Activated CD4-positive, alpha-beta T cell treated with anti-CD3 and anti-CD28 coated beads for 36 hours (primary cell): Measurements from ENCODE around the gene LPAR1. TPM values are rescaled to one million over a fixed set of nuclear protein-coding genes. Genes with fewer than 3 reads are reported as not detected.

Experiments
- ATAC-seq: fragments of 200-7000 bp; cut with Tn5 transposase; one replicate; pipeline ENCODE4 v1.10.0; 2021; ENCODE audit warnings: mild to moderate bottlenecking, moderate library complexity
- CTCF ChIA-PET: fragments of 350-600 bp; sonication (Branson Sonifier 250); formaldehyde crosslinking; loops from one replicate; lab custom pipeline; 2021; ENCODE audit warnings: antibody characterized with exemption; lab: Charles Lee
- POLR2A ChIA-PET: fragments of 350-600 bp; sonication (Branson Sonifier 250); formaldehyde crosslinking; loops from one replicate; lab custom pipeline; 2021; ENCODE audit warnings: antibody characterized with exemption, inconsistent platforms; lab: Charles Lee
- DNase-seq: peaks from one replicate; pipeline ENCODE4 v3.0.0-alpha.2; 2020
- H3K27ac Mint-ChIP-seq: one replicate; pipeline ENCODE4 v1.8.0; 2021; ENCODE audit warnings: mixed read lengths
- H3K27me3 Mint-ChIP-seq: one replicate; pipeline ENCODE4 v1.8.0; 2021; ENCODE audit warnings: mixed read lengths
- H3K36me3 Mint-ChIP-seq: one replicate; pipeline ENCODE4 v1.8.0; 2021; ENCODE audit warnings: low read depth, mixed read lengths
- H3K4me1 Mint-ChIP-seq: one replicate; pipeline ENCODE4 v1.8.0; 2021; ENCODE audit warnings: mixed read lengths
- H3K4me3 Mint-ChIP-seq: one replicate; pipeline ENCODE4 v1.8.0; 2021; ENCODE audit warnings: mild to moderate bottlenecking, moderate library complexity, mixed read lengths
- H3K9me3 Mint-ChIP-seq: one replicate; pipeline ENCODE4 v1.8.0; 2021; ENCODE audit warnings: low read depth, mixed read lengths
- intact Hi-C, 2 experiments: fragments of 100-400 bp; cut with DNase I in 1 of 2; cut with micrococcal nuclease in 1 of 2; formaldehyde crosslinking; loops; one replicate each; pipeline versions ENCODE4 v1.14.2 to v1.15.1; 2022 to 2024; cut with DNase I, micrococcal nuclease
- total RNA-seq, 2 experiments: library from RNA; stranded (reverse); gene quantifications; one replicate each; pipeline ENCODE4 v1.2.3, GENCODE V29; 2021

LPAR1 gene
- total RNA-seq, 2 experiments from 2014 or later: not detected

GRCh38 chr9:110996436-110997220, 41.6 kb downstream of the LPAR1 start:
- Mint-ChIP-seq H3K4me3 (no peak overlapping the region), H3K27ac (no peak overlapping the region), H3K4me1 (no peaks in the 10 kb centered on the region), H3K36me3 (no peaks in the 10 kb centered on the region), H3K27me3 (no peaks in the 10 kb centered on the region), H3K9me3 (no peaks in the 10 kb centered on the region)
- ChIA-PET CTCF (no interaction called here), POLR2A (no interaction called here)
- intact Hi-C loops: no loop called here
- DNase-seq (no peak), ATAC-seq (no peak)

GRCh38 chr9:110995420-110996340, 42.6 kb downstream of the LPAR1 start:
- intact Hi-C loops: no loop called here
- Mint-ChIP-seq H3K27me3 (no peaks in the 10 kb centered on the region), H3K9me3 (no peaks in the 10 kb centered on the region), H3K36me3 (no peaks in the 10 kb centered on the region), H3K4me3 (no peak overlapping the region), H3K4me1 (no peaks in the 10 kb centered on the region), H3K27ac (no peak overlapping the region)
- no peak for ATAC-seq
- CTCF ChIA-PET: interaction anchor here (0.6 kb wide), 1 partner anchor 54 kb away, joined by 3 read pairs; no protein-coding TSS in a partner anchor
- POLR2A ChIA-PET: no interaction called here
- no peak for DNase-seq

- no peaks in the 10 kb centered on the region for H3K36me3 Mint-ChIP-seq
- no peak overlapping the region for H3K27ac Mint-ChIP-seq
- no peak for DNase-seq
- intact Hi-C loops: no loop called here
- ATAC-seq: no peak
- no peaks in the 10 kb centered on the region for H3K4me1 Mint-ChIP-seq
- ChIA-PET POLR2A (no interaction called here), CTCF (interaction anchor here (0.6 kb wide), 1 partner anchor 53 kb away, joined by 3 read pairs; no protein-coding TSS in a partner anchor)
- no peak overlapping the region for H3K4me3 Mint-ChIP-seq
- H3K27me3 Mint-ChIP-seq: no peaks in the 10 kb centered on the region
- no peaks in the 10 kb centered on the region for H3K9me3 Mint-ChIP-seq
Measured at GRCh38 chr9:110994771-110995241, 43.5 kb downstream of the LPAR1 start.

GRCh38 chr9:110990481-110990880, 47.8 kb downstream of the LPAR1 start:
- ChIA-PET CTCF (no interaction called here), POLR2A (no interaction called here)
- Mint-ChIP-seq H3K27me3 (no peaks in the 10 kb centered on the region), H3K9me3 (no peaks in the 10 kb centered on the region), H3K36me3 (no peaks in the 10 kb centered on the region), H3K4me3 (no peak overlapping the region), H3K27ac (no peak overlapping the region), H3K4me1 (no peaks in the 10 kb centered on the region)
- DNase-seq: no peak
- intact Hi-C loops: no loop called here
- ATAC-seq: no peak

GRCh38 chr9:110986529-110986928, 51.7 kb downstream of the LPAR1 start:
- ATAC-seq: no peak
- H3K4me3 Mint-ChIP-seq: no peak overlapping the region
- intact Hi-C loops: no loop called here
- ChIA-PET POLR2A (no interaction called here), CTCF (no interaction called here)
- no peak overlapping the region for H3K27ac Mint-ChIP-seq
- no peak for DNase-seq
- peaks cover 2% of the 10 kb centered on the region for H3K9me3 Mint-ChIP-seq
- H3K36me3 Mint-ChIP-seq: no peaks in the 10 kb centered on the region
- H3K27me3 Mint-ChIP-seq: no peaks in the 10 kb centered on the region
- no peaks in the 10 kb centered on the region for H3K4me1 Mint-ChIP-seq

- POLR2A ChIA-PET: no interaction called here
- H3K4me3 Mint-ChIP-seq: no peak overlapping the region
- intact Hi-C loops: no loop called here
Measured at GRCh38 chr9:110984890-110985437, 53.3 kb downstream of the LPAR1 start.

GRCh38 chr9:110980261-110980660, 58.0 kb downstream of the LPAR1 start:
- H3K27ac Mint-ChIP-seq: no peak overlapping the region
- H3K4me1 Mint-ChIP-seq: no peaks in the 10 kb centered on the region
- CTCF ChIA-PET: no interaction called here

More at GRCh38 chr9:110984890-110985437, 53.3 kb downstream of the LPAR1 start:
- DNase-seq: no peak
- no peak overlapping the region for H3K27ac Mint-ChIP-seq
- peaks cover 2% of the 10 kb centered on the region for H3K9me3 Mint-ChIP-seq
- no peaks in the 10 kb centered on the region for H3K27me3 Mint-ChIP-seq
- ATAC-seq: no peak
- H3K36me3 Mint-ChIP-seq: no peaks in the 10 kb centered on the region
- CTCF ChIA-PET: interaction anchor here (0.6 kb wide), 1 partner anchor 204 kb away, joined by 3 read pairs; no protein-coding TSS in a partner anchor
- H3K4me1 Mint-ChIP-seq: no peaks in the 10 kb centered on the region

GRCh38 chr9:110979636-110980035, 58.6 kb downstream of the LPAR1 start:
- POLR2A ChIA-PET: interaction anchor here (0.6 kb wide), 1 partner anchor 672 kb away, joined by 4 read pairs; no protein-coding TSS in a partner anchor

More at GRCh38 chr9:110980261-110980660, 58.0 kb downstream of the LPAR1 start:
- intact Hi-C loops: no loop called here
- POLR2A ChIA-PET: interaction anchor here (0.6 kb wide), 1 partner anchor 672 kb away, joined by 4 read pairs; no protein-coding TSS in a partner anchor
- H3K36me3 Mint-ChIP-seq: no peaks in the 10 kb centered on the region
- no peak for ATAC-seq
- H3K4me3 Mint-ChIP-seq: no peak overlapping the region
- H3K27me3 Mint-ChIP-seq: no peaks in the 10 kb centered on the region
- DNase-seq: no peak
- peaks cover 2% of the 10 kb centered on the region for H3K9me3 Mint-ChIP-seq

GRCh38 chr9:110978516-110978915, 59.8 kb downstream of the LPAR1 start:
- CTCF ChIA-PET: no interaction called here

More at GRCh38 chr9:110979636-110980035, 58.6 kb downstream of the LPAR1 start:
- no peaks in the 10 kb centered on the region for H3K36me3 Mint-ChIP-seq
- H3K9me3 Mint-ChIP-seq: peaks cover 2% of the 10 kb centered on the region
- H3K27ac Mint-ChIP-seq: no peak overlapping the region
- CTCF ChIA-PET: no interaction called here
- DNase-seq (no peak), ATAC-seq (no peak)
- intact Hi-C loops: no loop called here
- H3K4me3 Mint-ChIP-seq: no peak overlapping the region
- no peaks in the 10 kb centered on the region for H3K27me3 Mint-ChIP-seq
- H3K4me1 Mint-ChIP-seq: no peaks in the 10 kb centered on the region

GRCh38 chr9:110977259-110977709, 61.0 kb downstream of the LPAR1 start:
- H3K27ac Mint-ChIP-seq: no peak overlapping the region
- no peaks in the 10 kb centered on the region for H3K36me3 Mint-ChIP-seq
- H3K27me3 Mint-ChIP-seq: no peaks in the 10 kb centered on the region
- DNase-seq: no peak
- H3K4me3 Mint-ChIP-seq: no peak overlapping the region
- H3K9me3 Mint-ChIP-seq: no peaks in the 10 kb centered on the region
- intact Hi-C loops: no loop called here
- CTCF ChIA-PET: no interaction called here
- no peaks in the 10 kb centered on the region for H3K4me1 Mint-ChIP-seq
- ATAC-seq: no peak
- POLR2A ChIA-PET: no interaction called here

More at GRCh38 chr9:110978516-110978915, 59.8 kb downstream of the LPAR1 start:
- Mint-ChIP-seq H3K27ac (no peak overlapping the region), H3K27me3 (no peaks in the 10 kb centered on the region), H3K4me1 (no peaks in the 10 kb centered on the region), H3K36me3 (no peaks in the 10 kb centered on the region), H3K4me3 (no peak overlapping the region), H3K9me3 (peaks cover 2% of the 10 kb centered on the region)
- POLR2A ChIA-PET: no interaction called here
- intact Hi-C loops: no loop called here
- DNase-seq: no peak
- ATAC-seq: no peak

GRCh38 chr9:110975969-110976368, 62.3 kb downstream of the LPAR1 start:
- Mint-ChIP-seq H3K27me3 (no peaks in the 10 kb centered on the region), H3K4me1 (no peaks in the 10 kb centered on the region), H3K4me3 (no peak overlapping the region), H3K36me3 (no peaks in the 10 kb centered on the region), H3K9me3 (no peaks in the 10 kb centered on the region), H3K27ac (no peak overlapping the region)
- intact Hi-C loops: no loop called here
- POLR2A ChIA-PET: no interaction called here
- DNase-seq (no peak), ATAC-seq (no peak)
- CTCF ChIA-PET: no interaction called here
